Measurements from ENCODE around the gene PPP2CA.
"Not testable (repeated sequence)": the region's sequence is repeated elsewhere in the genome, so short reads cannot be mapped to it uniquely, and the experiment has no call there.

Gene PPP2CA

DNA sequence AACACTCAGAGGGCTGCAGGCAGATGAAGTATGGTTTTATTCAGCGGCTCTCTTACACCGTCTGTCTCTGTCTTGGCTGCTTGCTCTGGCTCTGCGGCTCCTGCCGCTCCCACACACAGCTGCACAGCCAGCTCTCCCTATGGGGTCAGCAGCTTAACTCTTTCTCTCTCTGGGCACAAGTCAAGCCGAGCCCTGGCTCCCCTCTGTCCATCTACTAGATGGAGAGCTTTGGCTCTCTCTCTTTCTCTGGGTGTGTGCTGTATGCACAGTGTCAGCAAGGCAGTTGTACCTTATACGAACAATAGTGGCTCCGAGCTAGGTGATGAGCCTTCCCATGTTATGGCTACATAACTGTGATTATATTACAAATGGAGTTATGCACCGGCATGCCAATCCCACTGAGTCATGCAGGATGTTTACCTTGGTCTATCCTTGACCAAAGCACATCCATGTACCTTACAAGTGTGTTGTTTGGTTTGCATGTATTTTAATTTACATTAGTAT lies 19.3 kb upstream of the PPP2CA start:
- no peak for DNase-seq

DNA sequence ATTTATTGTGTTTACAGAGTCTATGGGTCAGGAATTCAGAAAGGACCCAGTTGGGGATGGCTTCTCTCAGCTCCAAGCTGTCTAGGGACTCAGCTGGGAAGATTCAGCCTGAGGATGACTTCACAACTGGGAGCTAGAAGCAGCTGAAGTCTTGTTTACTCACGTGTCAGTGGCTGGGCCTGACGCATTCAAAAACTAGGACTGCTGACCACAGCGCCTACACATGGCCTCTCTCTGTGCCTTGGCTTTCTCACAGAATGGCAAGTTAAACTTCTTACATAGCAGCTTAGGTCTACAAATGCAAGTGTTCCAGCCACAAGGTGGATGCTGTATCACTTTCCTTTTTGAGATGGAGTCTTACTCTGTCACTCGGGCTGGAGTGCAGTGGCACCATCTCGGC lies 16.3 kb upstream of the PPP2CA start:
- DNase-seq: no peak

DNA sequence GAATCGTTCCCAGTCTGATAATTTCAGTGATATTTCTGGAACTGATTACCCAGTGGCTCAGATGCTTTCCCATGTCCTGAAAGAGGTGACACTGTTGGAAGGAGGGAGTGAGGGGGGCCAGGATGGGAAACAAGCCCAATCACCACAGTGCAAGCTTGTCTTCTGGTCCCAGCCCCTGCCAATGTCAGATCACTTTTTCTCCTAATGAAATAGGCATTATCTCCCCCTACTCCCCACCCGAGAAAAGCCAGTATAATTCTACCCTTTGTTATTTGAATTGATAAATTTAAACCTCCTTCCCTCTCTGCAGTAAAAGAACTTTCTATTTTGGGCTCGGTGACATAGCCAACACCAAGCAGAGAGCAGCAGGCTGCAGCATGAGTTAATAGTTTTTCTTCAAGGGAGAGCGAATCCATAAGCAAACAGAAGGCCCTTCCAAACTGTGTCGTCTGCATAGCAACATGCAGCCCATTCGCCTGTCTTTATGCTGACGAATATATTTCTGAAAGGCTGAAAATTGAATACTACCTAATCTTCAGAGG lies 14.6 kb upstream of the PPP2CA start:
- peak; percentile 67 for DNase-seq

DNA sequence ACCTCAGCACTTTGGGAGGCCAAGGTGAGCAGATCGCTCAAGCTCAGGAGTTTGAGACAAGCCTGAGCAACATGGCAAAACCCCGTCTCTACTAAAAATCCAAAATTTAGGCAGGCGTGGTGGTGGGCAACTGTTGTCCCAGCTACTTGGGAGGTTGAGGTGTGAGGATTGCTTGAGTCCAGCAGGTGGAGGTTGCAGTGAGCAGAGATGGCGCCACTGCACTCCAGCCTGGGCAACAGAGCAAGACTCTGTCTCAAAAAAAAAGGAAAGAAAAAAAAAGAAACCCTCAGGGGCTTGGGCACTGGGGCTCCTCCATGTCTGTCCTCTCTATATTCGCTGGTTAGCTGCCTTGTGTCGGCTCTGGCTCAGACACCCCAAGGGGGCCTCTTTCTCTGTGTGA lies 10.9 kb upstream of the PPP2CA start:
- no peak for DNase-seq

DNA sequence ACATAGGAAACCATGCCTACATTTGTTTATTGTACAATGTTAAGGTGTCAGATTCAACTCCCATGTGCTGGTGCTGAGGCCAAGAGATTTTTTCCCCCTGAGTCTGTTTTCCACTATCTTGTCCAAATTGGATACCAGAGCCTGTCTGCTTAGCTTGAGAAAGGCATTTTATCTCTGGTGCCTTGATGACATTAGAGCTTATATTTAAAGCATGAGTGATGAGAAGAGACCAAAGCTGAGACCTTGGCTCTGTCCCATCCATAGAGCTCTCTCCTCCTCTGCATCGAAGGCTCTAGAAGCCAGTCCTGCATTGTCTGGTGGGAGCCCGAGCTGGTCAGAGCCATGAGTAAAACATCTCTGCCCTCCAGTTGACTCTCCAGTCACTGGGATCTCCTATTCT lies 10.4 kb upstream of the PPP2CA start:
- no peak for DNase-seq

DNA sequence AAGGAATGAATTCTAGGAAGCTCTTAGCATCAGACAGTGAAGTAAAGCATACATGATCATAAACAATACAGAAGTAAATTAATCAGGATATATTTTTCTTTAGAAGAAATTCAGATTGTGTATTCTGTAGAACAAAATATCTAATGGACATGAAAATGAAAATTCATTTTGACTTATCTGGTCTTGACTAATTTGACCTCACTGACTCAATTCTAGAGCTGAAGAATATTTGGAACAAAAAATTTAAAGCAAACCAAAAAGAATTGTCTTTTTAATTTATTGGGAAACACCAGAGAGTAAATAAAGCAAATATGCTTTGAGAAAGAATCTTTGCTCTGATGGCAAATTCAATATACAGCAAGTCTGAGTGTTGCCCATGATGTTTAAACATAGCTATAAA lies 2.8 kb upstream of the PPP2CA start:
- no peak for DNase-seq

DNA sequence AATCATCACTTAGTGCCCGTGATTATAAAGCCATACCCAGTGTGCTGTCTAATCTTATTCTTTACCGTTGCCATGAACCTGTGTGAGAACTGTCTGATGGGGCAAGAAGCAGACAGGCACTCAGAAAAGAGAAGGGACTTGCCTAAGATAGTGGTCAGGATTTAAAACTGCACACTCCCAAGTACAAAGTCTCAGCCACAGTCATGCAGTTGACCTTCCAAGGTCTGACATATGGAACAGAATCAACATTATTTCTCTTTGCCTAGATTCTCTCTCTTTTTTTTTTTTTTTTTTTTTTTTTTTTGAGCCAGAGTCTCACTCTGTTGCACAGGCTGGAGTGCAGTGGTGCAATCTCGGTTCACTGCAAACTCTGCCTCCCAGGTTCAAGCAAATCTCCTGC lies 1.9 kb upstream of the PPP2CA start:
- no peak for DNase-seq

DNA sequence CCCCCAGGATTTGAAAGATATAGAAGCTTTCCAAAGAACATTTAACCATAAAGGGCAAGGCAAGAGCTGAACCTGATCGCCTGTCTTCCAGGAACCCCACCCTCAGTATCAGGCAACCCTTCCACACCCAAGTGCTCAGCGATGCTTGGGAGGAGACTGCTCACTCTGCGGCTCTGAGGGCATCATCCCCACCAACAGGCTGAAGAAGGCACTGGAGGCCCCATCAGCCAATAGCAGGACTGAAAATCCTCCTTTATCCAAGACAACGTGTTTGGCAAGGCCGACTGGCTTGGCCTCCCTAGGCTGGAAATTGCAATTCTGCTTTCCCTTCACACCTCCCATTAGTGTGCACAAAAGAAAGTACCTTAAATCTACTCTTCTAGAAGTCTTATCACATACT lies 1.4 kb upstream of the PPP2CA start:
- DNase-seq: no peak

DNA sequence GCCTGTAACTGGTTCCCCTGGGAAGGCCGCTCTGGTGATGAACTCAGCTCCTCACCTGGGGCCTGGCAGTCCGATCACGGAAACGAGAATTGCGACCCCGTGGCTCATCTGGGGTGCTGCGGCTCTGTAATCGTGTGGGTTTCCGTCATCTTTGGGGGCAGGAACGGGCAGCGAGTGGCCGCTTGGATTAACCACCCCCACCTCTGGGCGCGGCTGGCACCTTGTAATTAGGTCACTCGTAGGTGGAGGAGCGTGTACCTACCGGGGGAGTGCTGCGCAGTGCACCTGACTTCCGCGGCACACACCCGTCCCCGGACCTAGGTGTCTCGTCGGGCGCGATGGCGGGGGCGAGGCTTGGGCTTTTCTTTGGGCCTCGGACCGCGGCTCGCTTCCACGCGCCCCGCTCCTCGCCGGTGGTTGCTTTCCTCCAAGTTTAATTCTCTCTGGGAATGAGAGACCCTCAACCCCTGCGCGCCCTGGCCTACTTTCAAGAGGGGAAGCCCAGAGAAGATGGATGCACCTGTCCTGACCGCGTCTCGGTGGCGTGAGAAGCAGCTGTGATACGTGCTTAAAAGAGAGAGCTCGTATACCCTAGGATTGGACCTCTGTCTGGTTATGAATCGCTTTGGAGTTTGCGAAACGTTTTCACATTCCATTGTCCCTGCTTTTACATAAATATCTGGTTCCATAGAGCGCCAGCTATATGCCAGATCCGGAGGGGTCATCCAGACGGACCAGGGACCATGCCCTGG lies 744 bp upstream of the PPP2CA start:
- DNase-seq: no peak

DNA sequence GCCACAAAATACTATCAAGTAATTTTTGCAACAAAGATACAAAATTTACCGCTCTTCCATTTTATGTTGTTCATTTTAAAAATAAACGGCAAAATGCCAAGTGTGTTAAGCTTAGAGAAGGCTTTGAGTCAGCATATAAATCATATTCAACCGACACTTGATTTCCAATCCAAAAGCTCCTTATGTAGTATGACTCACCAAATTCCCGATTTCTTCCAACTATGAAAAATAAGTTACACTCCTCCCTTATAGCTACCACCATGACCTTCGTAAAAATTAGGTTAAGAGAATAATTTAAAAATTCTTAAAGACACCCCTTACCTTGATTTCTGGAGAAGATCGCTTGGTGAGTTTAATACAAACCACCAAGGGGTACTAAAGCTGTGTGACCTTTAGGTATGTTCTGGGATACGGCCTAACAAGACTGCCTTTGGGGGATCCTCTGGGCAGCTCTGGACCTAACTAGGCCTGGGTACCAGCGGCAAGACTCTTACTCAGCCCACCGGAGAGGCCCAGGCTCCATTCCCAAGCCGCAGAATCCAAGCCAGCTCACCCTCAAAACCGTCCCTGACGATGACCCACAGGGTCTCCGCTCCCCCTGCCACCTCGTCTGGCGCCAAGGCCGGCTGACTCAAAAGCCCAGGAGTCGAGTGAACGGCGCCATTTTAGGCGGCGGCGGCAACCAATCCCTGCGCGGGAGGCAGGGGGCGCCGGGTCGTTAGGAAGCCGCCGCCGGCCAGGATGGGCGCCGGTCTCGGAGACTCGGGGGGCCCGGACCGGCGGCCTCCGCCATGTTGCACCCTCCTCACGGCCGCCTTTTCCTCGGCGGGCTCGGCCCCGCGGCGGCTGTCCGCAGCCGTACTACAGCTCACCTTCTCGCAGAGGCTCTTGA lies 739 bp downstream of the PPP2CA start:
- peak; percentile 4 for DNase-seq

DNA sequence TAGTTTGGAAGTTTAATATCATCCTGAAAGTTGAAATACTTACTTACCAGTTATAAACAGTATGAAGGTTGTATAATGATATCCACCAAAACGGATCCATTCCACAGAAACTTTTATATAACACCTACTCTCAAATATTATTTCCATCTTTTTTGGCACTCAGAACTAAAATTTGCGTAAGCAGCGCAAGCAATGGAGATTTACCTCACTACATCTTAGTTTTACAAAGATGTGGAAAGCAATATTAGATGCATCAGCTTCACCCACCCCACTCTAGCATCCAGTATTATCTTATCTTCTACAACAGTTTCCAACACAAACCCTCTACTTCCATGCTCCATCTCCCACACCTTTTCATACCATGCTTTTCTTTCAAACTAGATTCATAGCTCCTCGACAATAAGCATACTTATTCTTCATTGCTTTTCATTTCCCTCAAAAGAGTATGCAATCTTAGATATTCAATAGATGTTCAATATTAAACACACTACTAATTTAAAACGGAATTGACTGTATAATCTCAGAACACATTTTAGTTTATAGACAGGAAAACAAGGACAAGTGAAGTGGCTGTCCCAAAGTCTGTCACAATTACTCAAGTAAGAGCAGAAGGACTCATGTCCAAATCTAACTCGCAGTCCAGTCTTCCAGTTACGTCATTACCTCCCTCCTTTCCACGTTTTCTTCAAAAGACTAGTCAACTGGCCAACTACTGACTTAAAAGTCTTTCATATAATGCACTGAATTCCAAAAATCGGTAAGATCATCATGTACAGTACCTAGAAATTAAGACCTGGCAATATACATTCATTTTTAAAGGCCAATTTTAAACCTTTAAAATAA lies 2.2 kb downstream of the PPP2CA start:
- DNase-seq: no peak

DNA sequence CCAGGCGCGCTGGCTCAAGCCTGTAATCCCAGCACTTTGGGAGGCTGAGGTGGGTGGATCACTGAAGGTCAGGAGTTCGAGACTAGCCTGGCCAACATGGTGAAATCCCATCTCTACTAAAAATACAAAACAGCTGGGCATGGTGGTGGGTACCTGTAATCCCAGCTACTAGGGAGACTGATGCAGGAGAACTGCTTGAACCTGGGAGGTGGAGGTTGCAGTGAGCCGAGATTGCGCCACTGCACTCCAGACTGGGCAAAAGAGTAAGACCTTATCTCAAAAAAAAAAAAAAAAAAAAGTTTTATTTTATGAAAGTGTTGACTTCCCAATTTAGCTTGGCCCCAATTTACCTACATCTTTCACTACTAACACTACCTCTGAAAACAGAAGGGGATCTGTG lies 4.2 kb downstream of the PPP2CA start:
- DNase-seq: not testable (repeated sequence)

DNA sequence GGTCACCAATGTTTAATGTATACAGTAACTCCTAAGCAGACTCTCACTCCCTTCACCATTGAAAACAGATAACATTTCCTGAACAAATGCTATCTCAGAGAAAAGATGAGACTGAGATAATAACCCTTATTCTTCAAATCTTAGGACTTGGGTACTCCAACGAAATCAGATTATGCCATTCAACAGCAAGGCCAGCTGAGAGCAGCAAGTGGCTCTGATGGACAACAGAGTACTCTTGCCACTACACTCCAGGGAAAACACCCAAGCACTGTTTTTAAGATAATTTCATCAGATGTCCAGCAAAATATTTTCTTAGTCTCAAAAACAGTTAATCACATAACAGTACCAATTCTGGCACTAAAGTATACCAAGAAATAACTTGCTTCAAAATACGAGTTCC lies 10.1 kb downstream of the PPP2CA start:
- DNase-seq: no peak

DNA sequence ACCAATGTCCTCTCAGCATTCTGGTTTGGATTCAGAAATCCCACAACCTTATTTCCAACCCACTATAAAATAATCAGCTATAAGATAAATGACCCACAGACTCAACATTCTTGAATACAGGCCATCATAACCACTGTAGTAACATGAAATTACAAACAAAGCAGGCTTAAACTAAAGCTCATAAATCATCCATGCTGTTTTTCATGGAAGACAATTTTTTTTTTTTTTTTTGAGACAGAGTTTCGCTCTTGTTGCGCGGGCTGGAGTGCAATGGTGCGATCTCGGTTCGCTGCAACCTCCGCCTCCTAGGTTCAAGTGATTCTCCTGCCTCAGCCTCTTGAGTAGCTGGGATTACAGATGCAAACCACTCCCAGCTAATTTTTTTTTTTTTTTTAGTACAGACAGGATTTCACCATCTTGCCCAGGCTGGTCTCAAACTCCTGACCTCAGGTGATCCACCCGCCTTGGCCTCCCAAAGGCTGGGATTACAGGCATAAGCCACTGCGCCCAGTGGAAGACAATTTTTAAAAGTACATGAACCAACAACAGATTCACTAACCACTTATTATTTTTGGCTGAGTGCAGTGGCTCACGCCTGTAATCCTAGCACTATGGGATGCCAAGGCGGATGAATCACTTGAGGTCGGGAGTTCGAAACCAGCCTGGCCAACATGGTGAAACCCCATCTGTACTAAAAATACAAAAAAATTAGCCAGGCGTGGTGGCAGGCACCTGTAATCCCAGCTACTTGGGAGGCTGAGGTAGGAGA lies 14.4 kb downstream of the PPP2CA start:
- not testable (repeated sequence) for DNase-seq

DNA sequence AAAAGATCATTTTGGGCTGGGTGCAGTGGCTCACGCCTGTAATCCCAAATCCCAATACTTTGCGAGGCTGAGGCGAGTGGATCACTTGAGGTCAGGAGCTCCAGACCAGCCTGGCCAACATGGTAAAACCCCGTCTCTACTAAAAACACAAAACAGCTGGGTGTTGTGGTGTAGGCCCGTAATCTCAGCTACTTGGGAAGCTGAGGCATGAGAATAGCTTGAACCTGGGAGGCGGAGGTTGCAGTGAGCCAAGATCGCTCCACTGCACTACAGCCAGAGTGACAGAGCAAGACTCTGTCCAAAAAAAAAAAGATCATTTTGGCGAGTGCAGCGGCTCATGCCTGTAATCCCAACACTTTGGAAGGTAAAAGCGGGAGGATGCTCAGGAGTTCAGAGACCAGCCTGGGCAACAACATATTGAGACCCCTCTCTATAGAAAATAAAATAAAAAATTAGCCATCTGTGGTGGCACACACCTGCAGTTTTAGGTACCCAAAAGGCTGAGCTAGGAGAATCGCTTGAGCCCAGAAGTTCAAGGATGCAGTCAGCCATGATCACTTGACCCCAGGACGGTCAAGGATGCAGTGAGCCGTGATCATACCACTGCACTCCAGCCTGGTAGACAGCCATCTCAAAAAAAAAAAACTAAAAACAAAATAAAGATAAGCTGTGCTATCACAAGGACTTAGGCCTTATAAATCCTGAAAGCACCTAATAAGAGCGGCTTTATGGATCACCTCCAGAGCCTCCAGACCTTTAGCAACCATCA lies 16.2 kb downstream of the PPP2CA start:
- DNase-seq: no peak

DNA sequence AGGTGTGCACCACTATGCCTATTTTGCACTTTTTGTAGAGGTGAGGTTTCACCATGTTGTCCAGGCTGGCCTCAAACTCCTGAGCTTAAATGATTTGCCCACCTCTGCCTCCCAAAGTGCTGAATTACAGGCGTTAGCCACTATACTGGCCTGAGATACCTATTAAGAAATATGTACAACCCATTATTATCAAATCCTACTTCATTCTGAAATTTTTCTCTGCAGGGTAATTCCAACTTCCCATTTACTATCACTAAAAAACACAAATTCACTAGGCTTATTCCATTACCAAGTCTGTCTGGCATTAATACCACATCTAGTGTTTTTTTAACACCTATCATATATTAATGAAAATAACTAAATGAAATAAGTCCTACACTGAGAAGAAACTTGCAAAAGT lies 18.2 kb downstream of the PPP2CA start:
- no peak for DNase-seq

DNA sequence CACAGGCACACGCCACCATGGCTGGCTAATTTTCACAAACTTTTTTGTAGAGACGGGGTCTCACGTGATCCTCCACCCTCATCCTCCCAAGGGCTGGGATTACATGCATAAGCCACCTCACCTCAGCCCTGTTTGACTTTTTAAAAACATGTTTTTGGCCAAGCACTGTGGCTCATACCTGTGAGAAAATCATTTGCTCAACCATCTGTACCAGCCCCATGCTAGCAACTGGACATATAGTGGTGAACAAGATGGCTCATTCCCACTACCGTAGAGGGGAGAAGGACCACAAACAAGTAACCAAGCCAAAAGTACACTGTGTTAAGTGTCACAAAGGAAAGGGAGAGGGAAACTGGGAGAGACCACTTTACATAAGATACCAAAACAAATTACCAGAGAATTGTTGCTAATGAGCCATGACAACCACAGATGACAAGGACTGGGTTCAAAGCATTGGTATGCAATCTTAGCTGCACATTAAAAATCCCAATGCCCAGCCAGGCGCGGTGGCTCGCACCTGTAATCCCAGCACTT lies 19.2 kb downstream of the PPP2CA start:
- DNase-seq: no peak

DNA sequence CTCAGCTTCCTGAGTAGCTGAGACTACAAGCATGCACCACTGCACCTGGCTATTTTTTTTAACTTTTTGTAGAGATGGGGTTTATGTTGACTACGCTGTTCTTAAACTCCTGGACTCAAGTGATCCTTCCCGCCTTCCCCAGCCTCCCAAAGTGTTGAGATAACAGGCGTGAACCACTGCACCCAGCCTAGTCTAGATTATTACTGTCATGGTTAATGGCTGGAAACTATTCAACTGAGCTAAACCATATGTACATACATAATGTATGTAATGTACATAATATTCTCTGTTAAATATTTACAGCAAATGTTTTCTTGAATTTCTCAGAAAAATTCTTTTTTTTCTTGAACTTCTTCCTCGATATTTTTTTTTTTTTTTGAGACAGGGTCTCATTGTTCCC lies 21.3 kb downstream of the PPP2CA start:
- no peak for DNase-seq

DNA sequence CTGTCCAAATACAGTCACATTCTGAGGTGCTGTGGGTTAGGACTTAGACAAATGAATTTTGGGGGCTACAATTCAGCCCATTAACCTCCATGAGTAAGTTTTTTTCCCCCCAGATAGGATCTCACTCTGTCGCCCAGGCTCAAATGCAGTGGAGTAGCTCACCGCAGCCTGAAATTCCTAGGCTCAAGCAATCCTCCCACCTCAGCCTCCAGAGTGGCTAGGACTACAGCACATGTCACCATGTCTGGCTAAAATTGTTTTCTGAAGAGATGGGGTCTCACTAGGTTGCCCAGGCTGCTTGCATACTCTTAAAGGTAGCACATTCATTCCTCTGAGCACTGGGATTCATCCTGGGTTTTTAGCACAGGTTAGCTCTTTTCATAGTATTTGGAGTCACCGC lies 22.2 kb downstream of the PPP2CA start:
- no peak for DNase-seq

DNA sequence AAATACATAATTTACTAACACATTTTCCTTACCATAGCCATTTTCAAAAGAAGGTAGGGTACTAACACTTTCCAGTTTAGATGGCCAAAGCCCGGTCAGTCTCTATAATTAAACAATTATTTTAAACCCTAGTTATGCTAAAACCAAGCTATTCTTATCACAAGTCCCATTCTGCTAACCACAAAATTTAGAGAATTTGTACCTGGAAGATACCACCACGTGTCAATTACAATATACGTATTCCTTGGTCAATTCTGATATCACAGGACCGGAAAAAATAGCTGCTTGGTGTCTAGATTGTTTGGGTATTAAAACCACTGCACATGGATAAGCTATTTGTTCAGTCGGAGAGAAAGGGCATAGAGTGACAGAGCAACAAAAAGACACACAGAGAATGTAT lies 30.2 kb downstream of the PPP2CA start:
- DNase-seq: no peak

DNA sequence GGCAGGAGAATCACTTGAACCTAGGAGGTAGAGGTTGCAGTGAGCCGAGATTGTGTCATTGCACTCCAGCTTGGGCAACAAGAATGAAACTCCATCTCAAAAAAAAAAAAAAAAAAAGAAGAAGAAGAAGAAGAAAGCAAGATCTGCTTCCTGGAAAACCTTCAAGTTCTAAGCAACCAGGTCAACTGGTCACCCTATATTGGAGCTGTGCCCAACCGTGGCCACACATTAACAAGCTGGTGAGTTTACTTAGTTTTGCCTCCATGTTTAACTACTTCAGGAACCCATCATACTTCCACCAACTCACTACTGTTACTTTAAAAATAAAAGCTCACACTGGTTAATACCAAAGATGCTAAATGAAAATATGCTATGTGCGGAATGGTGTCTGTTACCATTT lies 36.8 kb downstream of the PPP2CA start:
- no peak for DNase-seq

Measured in NCI-H1694 (cell line).